B cell (primary cell): Measurements from ENCODE around the gene PTPRQ. TPM values are rescaled to one million over a fixed set of nuclear protein-coding genes. Genes with fewer than 3 reads are reported as not detected.

Source experiments
- ATAC-seq: fragments of 200-7000 bp; cut with Tn5 transposase; one replicate; pipeline ENCODE4 v1.10.0; 2021; ENCODE audit warnings: low read depth, mild to moderate bottlenecking, moderate number of reproducible peaks, moderate library complexity
- CTCF ChIA-PET: fragments of 350-600 bp; sonication (Branson Sonifier 250); formaldehyde crosslinking; loops from one replicate; lab custom pipeline; 2021; ENCODE audit warnings: antibody characterized with exemption, inconsistent platforms; lab: Charles Lee
- POLR2A ChIA-PET: fragments of 350-600 bp; sonication (Branson Sonifier 250); formaldehyde crosslinking; loops from one replicate; lab custom pipeline; 2021; ENCODE audit warnings: antibody characterized with exemption; lab: Charles Lee
- DNase-seq: peaks from one replicate; pipeline ENCODE4 v3.0.0; 2013
- H2AFZ ChIP-seq: 2 replicates; pipeline ENCODE4 v1.6.1; 2012; ENCODE audit warnings: mild to moderate bottlenecking, low read depth, low read length; ENCODE audit not compliant: insufficient read depth, poor library complexity, severe bottlenecking
- H3K27ac ChIP-seq, 2 donors: 1 replicate in 1 of 2; 2 replicates in 1 of 2; pipeline ENCODE4 v1.5.1; 2012 to 2013; ENCODE audit warnings: low read length in 2 of 2, mild to moderate bottlenecking in 2 of 2, moderate library complexity in 1 of 2
- H3K27me3 ChIP-seq, 4 experiments: fragments of 200-600 bp in 1 of 4; sonication (generic) in 1 of 4; replicated peaks in 1 of 4; 1 replicate in 2 of 4; 2 replicates in 2 of 4; pipeline versions ENCODE4 v1.6.1 to v1.7.0; 2013 to 2016; ENCODE audit warnings: low read length in 3 of 4, mild to moderate bottlenecking in 2 of 4, mixed read lengths in 1 of 4, moderate library complexity in 1 of 4; ENCODE audit not compliant: insufficient read depth in 4 of 4, control insufficient read depth in 3 of 4; ENCODE audit errors: control extremely low read depth in 1 of 4
- H3K36me3 ChIP-seq, 2 experiments: replicated peaks in 1 of 2; 1 replicate in 1 of 2; 2 replicates in 1 of 2; pipeline versions ENCODE4 v1.6.1 to v1.7.1; 2013; ENCODE audit warnings: low read length in 1 of 2; ENCODE audit not compliant: insufficient read depth in 2 of 2, control insufficient read depth in 1 of 2; ENCODE audit errors: control extremely low read depth in 1 of 2, extremely low read depth in 1 of 2
- H3K4me1 ChIP-seq, 2 donors: fragments of 200-600 bp in 1 of 2; sonication (generic) in 1 of 2; 1 replicate in 1 of 2; 2 replicates in 1 of 2; pipeline versions ENCODE4 v1.5.1 to v1.6.1; 2013 to 2017; ENCODE audit warnings: low read length in 2 of 2; ENCODE audit not compliant: control insufficient read depth in 2 of 2, insufficient read depth in 2 of 2
- H3K4me2 ChIP-seq: replicated peaks from 2 replicates; pipeline ENCODE3; 2012; ENCODE audit warnings: mild to moderate bottlenecking, low read depth, low read length; ENCODE audit not compliant: poor library complexity, severe bottlenecking
- H3K4me3 ChIP-seq, 5 experiments: fragments of 200-600 bp in 1 of 5; sonication (generic) in 1 of 5; 1 replicate in 3 of 5; 2 replicates in 2 of 5; pipeline versions ENCODE4 v1.5.1 to v1.7.0; 2011 to 2016; ENCODE audit warnings: low read length in 4 of 5, mild to moderate bottlenecking in 4 of 5, low read depth in 2 of 5, control low read depth in 1 of 5, moderate library complexity in 1 of 5; ENCODE audit not compliant: insufficient read depth in 1 of 5; ENCODE audit errors: control extremely low read depth in 1 of 5, extremely low read depth in 1 of 5
- H3K79me2 ChIP-seq: fragments of 200-600 bp; sonication (generic); one replicate; pipeline ENCODE4 v1.6.0; 2016; ENCODE audit warnings: low read length; ENCODE audit not compliant: control insufficient read depth, insufficient read depth
- H3K9ac ChIP-seq: fragments of 200-600 bp; sonication (generic); 2 replicates; pipeline ENCODE4 v1.6.1; 2017; ENCODE audit warnings: mild to moderate bottlenecking, low read length, moderate library complexity
- H3K9me3 ChIP-seq, 3 donors: one replicate each; pipeline versions ENCODE4 v1.6.1 to v1.7.1; 2013; ENCODE audit warnings: low read length in 2 of 3; ENCODE audit not compliant: control insufficient read depth in 2 of 3, insufficient read depth in 1 of 3; ENCODE audit errors: control extremely low read depth in 1 of 3
- H4K20me1 ChIP-seq: 2 replicates; pipeline ENCODE4 v1.6.0; 2012; ENCODE audit warnings: mild to moderate bottlenecking, low read length; ENCODE audit not compliant: insufficient read depth, control insufficient read depth, poor library complexity, severe bottlenecking
- H3K27ac Mint-ChIP-seq: one replicate; pipeline ENCODE4 v1.8.0; 2021; ENCODE audit warnings: mixed read lengths
- H3K27me3 Mint-ChIP-seq: one replicate; pipeline ENCODE4 v1.8.0; 2021; ENCODE audit warnings: mixed read lengths
- H3K4me1 Mint-ChIP-seq: one replicate; pipeline ENCODE4 v1.8.0; 2021; ENCODE audit warnings: mixed read lengths
- H3K4me3 Mint-ChIP-seq: one replicate; pipeline ENCODE4 v1.8.0; 2021; ENCODE audit warnings: mixed read lengths
- H3K9me3 Mint-ChIP-seq: one replicate; pipeline ENCODE4 v1.8.0; 2022; ENCODE audit warnings: mixed read lengths; ENCODE audit not compliant: insufficient read depth
- CTCF ChIP-seq: fragments of 200-600 bp; IDR thresholded peaks from one replicate; pipeline ENCODE4 v1.8.0; 2022; ENCODE audit warnings: antibody characterized with exemption, mild to moderate bottlenecking
- EZH2 ChIP-seq: IDR thresholded peaks from 2 replicates; pipeline ENCODE4 v1.6.1; 2012; ENCODE audit warnings: borderline replicate concordance, low read depth, mild to moderate bottlenecking, moderate library complexity, low read length; ENCODE audit not compliant: insufficient read depth, poor library complexity, severe bottlenecking
- WGBS: methylation state at CpG from one replicate; pipeline ENCODE4 v1.1.5; 2013; ENCODE audit warnings: missing lambda C conversion rate; ENCODE audit not compliant: insufficient coverage; 5-methylcytosine and 5-hydroxymethylcytosine counted together
- intact Hi-C: fragments of 100-400 bp; cut with micrococcal nuclease; formaldehyde crosslinking; loops from one replicate; pipeline ENCODE4 v1.10.0; 2022
- polyA plus RNA-seq: library from polyadenylated mRNA; depleted of rRNA; stranded (reverse); fragments of >200 nt; gene quantifications from 2 replicates; pipeline ENCODE4 v1.2.3, GENCODE V29; 2012
- total RNA-seq, 2 donors: library from RNA; stranded (reverse); fragments of 120-200 nt in 1 of 2; gene quantifications; 1 replicate in 1 of 2; 2 replicates in 1 of 2; pipeline versions ENCODE4 v1.2.3 to v1.2.4, GENCODE V29; 2013 to 2022

PTPRQ gene
- total and polyA plus RNA-seq, 2 donors (not counting 1 experiment from before 2014, with no cell fraction given), result not detected

GRCh38 chr12:80509781-80510556 is 65.9 kb downstream of the PTPRQ start:
- Histone ChIP-seq H3K4me1 (no peaks in the 10 kb centered on the region), H4K20me1 (no peaks in the 10 kb centered on the region), H3K9ac (no peak overlapping the region), H3K9me3 (peaks cover 0 to 10% (median 0%) of the 10 kb centered on the region in 3 donors), H3K4me2 (no peak overlapping the region), H3K27ac (no peak overlapping the region), H3K27me3 (no peaks in the 10 kb centered on the region), H3K4me3 (no peak overlapping the region), H3K36me3 (no peaks in the 10 kb centered on the region), H2AFZ (no peak overlapping the region), H3K79me2 (no peaks in the 10 kb centered on the region)
- ATAC-seq, result no peak
- no peaks in the 10 kb centered on the region for H3K4me1 Mint-ChIP-seq
- intact Hi-C loops, result no loop called here
- H3K27ac Mint-ChIP-seq, result no peak overlapping the region
- POLR2A ChIA-PET, result no interaction called here
- H3K9me3 Mint-ChIP-seq, result no peaks in the 10 kb centered on the region
- H3K4me3 Mint-ChIP-seq, result no peak overlapping the region
- DNase-seq, result no peak
- no peaks in the 10 kb centered on the region for H3K27me3 Mint-ChIP-seq
- TF ChIP-seq CTCF, result no peak
- TF ChIP-seq EZH2, result no peak
- CTCF ChIA-PET, result no interaction called here
- WGBS, result no CpG with 5 or more reads among the region's 1 CpG

DNA sequence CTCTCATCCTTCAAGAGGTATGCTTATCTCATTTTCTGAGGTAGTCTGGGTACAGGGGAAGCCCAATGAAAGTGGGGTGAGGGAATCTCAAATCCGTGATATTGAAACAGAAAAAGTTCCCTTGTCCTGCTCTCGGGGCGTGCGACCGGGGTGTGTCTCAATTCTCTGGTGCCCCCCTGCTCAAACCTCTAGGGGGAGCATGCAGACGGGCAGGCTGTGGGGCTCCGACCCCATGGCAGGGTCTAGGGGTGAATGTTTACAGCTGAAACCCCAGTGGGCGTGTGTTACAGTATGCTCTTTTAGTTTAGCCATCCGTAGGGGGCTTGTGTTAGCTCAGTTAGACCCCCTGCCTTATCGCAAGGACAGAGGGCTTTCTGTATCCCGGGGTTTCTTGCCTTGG is 68.7 kb downstream of the PTPRQ start:
- 55% methylated on average over 10 of the region's 11 CpGs for WGBS
- ChIA-PET POLR2A (no interaction called here), CTCF (no interaction called here)
- no peak overlapping the region for H3K4me3 Mint-ChIP-seq
- H3K27ac Mint-ChIP-seq, result no peak overlapping the region
- no peak overlapping the region for H2AFZ ChIP-seq
- no peaks in the 10 kb centered on the region for H3K36me3 ChIP-seq
- no peaks in the 10 kb centered on the region for H3K27me3 ChIP-seq
- peaks cover 0 to 10% (median 0%) of the 10 kb centered on the region in 3 donors for H3K9me3 ChIP-seq
- ATAC-seq, result no peak
- no peaks in the 10 kb centered on the region for H4K20me1 ChIP-seq
- H3K9ac ChIP-seq, result no peak overlapping the region
- no peaks in the 10 kb centered on the region for H3K79me2 ChIP-seq
- no peak overlapping the region for H3K4me2 ChIP-seq
- H3K4me3 ChIP-seq, result no peak overlapping the region
- H3K27ac ChIP-seq, result no peak overlapping the region
- intact Hi-C loops, result no loop called here
- no peaks in the 10 kb centered on the region for H3K27me3 Mint-ChIP-seq
- peaks cover 3% of the 10 kb centered on the region for H3K9me3 Mint-ChIP-seq
- DNase-seq, result no peak
- H3K4me1 Mint-ChIP-seq, result no peaks in the 10 kb centered on the region
- no peak for TF ChIP-seq CTCF
- TF ChIP-seq EZH2, result no peak
- H3K4me1 ChIP-seq, result no peaks in the 10 kb centered on the region
